MM.1S (cell line): Measurements from ENCODE around the gene OR56A3.

ENCODE experiments used
- CTCF ChIP-seq: fragments of 300-600 bp; sonication (generic); IDR thresholded peaks from 2 replicates; pipeline ENCODE4 v1.5.1; 2016; ENCODE audit warnings: antibody characterized with exemption, low read length, mixed read lengths
- EZH2phosphoT487 ChIP-seq: fragments of 300-600 bp; sonication (generic); IDR thresholded peaks from 2 replicates; pipeline ENCODE4 v1.6.1; 2018; ENCODE audit warnings: antibody characterized with exemption, low read length

GRCh38 chr11:5941951-5942350, at the start of gene OR56A3:
- TF ChIP-seq EZH2phosphoT487: no peak
- TF ChIP-seq CTCF: no peak
